OCI-M1 (cell line): ENCODE measurements around the gene TSGA10IP.

Experiments used
- DNase-seq: peaks from one replicate; lab custom pipeline; 2025; lab: John Stamatoyannopoulos, UW

The TSGA10IP gene

GRCh38 chr11:65977621-65978390, 32.5 kb downstream of the TSGA10IP start:
- DNase-seq, result no peak

- DNase-seq, result no peak
These were observed 33.3 kb downstream of the TSGA10IP start for GRCh38 chr11:65978391-65979238.

DNA sequence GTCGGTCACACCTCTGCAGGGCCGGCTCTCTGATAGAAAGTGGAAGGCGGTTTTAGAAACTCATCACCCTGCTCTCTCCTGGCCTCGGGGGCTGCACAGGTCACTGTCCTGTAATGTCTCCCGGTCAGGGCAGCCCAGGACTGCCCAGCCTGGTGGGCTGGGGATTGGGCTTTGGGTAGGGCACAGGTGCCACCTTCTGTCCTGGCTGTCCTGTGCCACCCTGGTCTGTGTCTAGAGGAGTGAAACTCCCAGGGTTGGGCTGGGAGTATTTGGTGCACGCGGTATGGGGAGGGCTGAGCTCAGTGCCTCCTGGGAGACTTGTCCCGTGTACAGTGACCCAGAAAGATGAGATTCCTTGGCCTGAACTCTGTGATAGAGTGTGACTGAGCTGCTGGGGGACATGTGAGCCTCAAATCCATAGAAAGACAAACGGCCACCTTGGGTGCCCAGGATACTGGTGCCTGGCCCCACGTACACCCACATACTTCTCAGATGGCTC, 34.0 kb downstream of the TSGA10IP start:
- DNase-seq, result no peak

- no peak for DNase-seq
These were observed 35.9 kb downstream of the TSGA10IP start for GRCh38 chr11:65981101-65981740.

DNA sequence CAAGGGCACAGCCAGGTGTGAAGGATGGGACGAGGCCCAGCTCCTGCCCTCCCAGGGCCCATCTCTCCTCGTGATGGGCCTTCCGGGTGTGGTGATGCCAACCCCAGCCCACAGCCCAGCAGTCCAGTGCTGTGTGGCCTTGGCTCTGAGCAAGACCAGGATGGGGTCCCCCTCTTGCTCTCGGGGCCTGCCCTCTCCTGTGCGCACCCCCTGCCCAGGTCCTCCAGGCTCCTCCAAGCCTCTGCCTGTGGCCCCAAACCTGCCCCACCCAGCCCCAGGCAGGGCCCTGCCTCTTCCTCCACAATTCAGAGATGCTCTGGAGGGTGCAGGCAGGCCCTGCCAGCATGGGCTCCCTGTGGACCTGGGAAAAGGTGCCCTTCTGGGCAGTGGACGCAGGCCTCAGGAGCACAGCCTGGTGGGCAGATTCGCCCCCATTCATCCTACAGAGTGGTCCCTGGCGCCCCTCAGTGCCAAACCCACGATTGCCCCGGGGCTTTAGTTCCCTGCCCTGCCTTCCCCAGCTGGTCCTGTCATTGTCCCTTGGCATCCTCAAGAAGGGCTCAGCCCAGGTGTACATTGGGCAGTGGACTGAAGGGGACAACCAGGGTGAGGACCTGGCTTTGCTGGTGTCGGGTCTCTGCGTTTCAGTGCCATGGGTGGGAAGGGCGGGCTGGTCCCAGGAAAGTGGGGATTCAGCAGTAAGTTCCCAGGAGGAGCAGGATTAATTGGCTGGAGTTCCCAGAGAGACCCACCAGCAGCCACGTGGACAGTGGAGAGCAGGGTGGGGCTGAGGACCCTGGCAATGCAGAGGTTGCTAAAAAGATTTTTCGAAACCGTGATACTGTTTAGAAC, 36.9 kb downstream of the TSGA10IP start:
- no peak for DNase-seq

DNA sequence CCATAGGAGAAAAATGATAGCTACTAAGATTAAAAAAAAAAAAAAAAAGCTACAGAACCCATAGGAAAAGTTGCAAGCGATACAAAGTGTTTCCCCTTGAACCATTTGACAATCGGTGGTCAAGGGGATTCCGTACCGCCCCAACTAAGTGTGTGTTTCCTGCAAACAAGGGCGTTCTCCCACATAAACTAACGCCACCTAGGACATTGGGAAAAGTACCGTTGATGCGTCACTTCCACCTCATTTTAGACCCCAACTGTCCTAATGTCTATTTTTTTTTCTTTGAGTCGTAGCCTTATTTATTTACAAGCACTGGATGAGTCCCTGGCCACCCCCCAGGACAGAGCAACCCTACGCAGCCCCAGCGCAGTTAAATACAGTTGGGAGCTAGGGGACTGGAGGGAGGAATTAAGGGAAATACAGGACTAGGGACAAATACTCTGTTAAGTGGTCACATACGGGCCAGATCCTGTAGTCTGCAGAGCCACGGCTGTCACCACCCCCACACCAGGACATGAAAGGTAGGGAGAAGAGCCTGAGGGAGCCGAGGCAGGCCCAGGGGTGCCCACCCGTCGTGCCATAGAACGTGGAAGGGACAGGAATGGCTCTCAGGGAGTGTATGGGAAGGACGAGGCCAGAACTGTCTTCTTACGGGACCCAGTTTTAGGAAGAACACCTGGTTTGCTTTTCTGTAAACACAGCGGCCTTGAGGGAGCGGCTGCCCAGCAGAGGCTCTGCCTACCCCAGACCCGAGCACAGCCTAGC, 37.7 kb downstream of the TSGA10IP start:
- no peak for DNase-seq

- no peak for DNase-seq
These were observed 38.3 kb downstream of the TSGA10IP start for GRCh38 chr11:65983589-65983987.

GRCh38 chr11:65987336-65987735, 42.1 kb downstream of the TSGA10IP start:
- no peak for DNase-seq

GRCh38 chr11:65988791-65989592, 43.7 kb downstream of the TSGA10IP start:
- peak; percentile 97 for DNase-seq

DNA sequence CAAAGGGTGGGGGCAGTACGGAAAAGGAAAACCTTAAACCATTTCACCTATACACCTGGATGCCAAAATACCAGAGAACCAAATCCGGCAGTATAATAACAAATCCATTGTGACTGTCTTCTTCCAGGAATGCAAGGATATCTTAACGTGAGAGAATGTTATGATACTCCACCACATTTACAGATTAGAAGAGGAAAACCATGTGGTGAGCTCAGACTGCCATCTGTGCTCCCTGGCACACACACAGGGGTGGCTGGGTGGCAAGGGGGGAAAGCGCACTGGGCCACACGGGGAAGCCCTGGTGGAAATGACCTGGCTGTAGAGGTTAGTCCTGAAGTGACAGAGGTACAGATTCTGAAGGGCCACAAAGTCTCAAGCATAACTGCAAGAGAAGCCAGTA, 46.8 kb downstream of the TSGA10IP start:
- DNase-seq, result no peak

DNA sequence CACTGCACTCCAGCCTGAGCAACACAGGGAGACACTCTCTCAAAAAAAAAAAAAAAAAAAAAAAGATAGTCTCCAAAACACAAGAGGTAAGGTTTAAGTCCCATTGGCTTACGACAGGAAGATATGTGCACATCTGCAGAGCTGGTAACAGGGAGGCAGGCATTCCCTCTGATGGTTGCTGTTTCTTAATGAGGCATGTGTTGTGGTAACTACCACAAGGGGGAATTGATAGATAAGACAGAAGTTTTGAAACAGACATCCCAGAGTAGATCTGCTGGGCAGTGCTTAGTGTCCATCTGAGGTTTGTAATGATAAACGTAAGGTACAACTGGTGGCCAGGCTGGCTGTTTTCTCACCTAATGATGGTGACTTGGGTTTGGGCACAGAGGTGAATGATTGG, 52.0 kb downstream of the TSGA10IP start:
- peak; percentile 75 for DNase-seq

GRCh38 chr11:66001942-66002647, 56.8 kb downstream of the TSGA10IP start, which contains the start of the genes BANF1 and EIF1AD:
Gene BANF1 (plus strand): TSS chr11:66002503. CDS start chr11:66003251, 748 bp downstream.
Gene EIF1AD (minus strand): TSS chr11:66002157. CDS start chr11:66000389, 1,768 bp downstream.
- DNase-seq, result peak; percentile 99

GRCh38 chr11:66002648-66003225, 57.5 kb downstream of the TSGA10IP start:
- peak; percentile 73 for DNase-seq

DNA sequence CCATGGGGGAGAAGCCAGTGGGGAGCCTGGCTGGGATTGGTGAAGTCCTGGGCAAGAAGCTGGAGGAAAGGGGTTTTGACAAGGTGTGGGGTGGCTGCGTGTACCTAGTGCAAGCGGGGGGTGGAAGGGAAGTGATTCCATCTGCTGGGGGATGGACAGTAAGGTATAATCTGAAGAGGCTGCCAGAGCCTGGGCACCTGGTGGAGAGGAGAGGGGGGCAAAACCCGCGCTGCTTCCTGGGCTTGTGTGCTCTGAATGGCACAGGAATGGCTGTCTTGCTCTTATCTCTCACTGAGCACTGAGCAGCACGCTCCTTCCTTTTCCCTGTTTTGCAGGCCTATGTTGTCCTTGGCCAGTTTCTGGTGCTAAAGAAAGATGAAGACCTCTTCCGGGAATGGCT, 58.0 kb downstream of the TSGA10IP start:
- no peak for DNase-seq

- no peak for DNase-seq
These were observed 58.9 kb downstream of the TSGA10IP start for GRCh38 chr11:66004186-66004585.

GRCh38 chr11:66006134-66006890, 61.0 kb downstream of the TSGA10IP start:
- no peak for DNase-seq

- no peak for DNase-seq
These were observed 61.6 kb downstream of the TSGA10IP start for GRCh38 chr11:66006891-66007176.

DNA sequence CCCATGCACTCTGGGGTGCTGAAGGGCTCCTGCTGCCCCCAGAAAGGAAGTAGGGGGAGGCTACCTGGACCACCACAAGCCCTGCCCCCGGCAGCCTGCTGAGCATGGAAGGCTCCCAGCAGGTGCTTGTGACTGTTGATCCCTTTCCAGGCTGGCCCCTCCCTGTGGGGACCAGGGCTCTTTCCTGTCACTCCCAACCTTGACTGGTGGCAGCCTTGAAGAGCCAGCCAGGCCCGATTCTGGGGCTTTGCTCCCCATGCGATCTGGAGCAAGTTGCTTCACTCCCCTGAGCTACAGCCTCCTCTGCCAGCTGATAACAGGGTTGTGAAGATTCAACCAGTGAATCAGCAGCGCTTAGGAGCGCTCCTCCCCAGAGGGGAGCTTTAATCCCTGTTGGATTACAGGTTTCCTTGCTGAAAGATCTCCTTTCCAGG, 61.9 kb downstream of the TSGA10IP start:
- DNase-seq, result peak; percentile 11
